Measurements from ENCODE around the gene ASB6. TPM values are rescaled to one million over a fixed set of nuclear protein-coding genes. Genes with fewer than 3 reads are reported as not detected.
A peak's percentile ranks its signal among the peaks of the same experiment; 100 is the strongest.

ASB6 gene, protein sequence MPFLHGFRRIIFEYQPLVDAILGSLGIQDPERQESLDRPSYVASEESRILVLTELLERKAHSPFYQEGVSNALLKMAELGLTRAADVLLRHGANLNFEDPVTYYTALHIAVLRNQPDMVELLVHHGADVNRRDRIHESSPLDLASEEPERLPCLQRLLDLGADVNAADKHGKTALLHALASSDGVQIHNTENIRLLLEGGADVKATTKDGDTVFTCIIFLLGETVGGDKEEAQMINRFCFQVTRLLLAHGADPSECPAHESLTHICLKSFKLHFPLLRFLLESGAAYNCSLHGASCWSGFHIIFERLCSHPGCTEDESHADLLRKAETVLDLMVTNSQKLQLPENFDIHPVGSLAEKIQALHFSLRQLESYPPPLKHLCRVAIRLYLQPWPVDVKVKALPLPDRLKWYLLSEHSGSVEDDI
- total RNA-seq (2014; rRNA removed; shearing (Covaris generic)): 37.2 and 49.7 TPM in 2 replicates

DNA sequence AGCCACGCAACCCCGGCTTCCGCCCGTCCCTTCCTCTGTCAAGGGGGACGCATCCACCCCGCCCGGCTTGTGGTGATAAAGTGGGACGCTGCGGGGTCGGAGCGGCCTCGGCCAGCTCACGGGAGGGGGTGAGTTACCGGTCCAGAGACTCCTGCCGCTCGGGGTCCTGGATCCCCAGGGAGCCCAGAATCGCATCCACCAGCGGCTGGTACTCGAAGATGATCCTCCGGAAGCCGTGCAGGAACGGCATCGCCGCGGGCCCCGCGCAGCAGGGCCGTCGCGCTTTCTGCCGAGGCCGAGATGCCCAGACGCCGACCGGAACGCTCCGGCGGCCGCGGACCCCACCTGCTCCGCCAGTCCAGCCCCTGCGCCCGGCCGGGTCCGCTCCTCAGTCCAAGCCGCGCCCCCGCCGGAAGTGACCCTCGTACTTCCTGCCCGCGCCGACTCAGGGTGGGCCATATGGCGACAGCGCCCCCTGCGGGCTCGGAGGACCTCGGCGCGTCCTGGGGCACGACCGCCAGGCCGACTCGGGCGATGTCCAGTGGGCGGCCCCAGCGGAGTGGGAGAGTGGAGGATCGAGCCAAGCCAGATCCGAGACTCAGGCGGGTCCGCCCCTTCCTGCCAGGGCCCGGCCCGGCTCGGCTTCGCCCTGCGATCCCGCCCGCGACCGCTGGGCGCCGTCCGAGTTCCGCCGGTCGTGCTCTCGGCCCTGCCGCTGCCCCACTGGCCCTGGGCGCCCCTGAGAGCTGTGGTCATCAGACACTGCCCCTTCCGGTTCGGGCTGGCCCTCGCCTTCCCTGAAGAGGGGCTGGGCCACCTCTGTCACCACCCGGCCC lies at the start of gene ASB6:
Gene ASB6 (minus strand): TSS at position 402 of the 836 bp plus-strand sequence. CDS start 152 bp downstream, at position 250.
- DNase-seq (ENCODE audit: low spot score): peak; percentile 90
- in situ Hi-C loops (cut with HindIII; ENCODE audit: low sequenced_read_pairs): no loop called here

DNA sequence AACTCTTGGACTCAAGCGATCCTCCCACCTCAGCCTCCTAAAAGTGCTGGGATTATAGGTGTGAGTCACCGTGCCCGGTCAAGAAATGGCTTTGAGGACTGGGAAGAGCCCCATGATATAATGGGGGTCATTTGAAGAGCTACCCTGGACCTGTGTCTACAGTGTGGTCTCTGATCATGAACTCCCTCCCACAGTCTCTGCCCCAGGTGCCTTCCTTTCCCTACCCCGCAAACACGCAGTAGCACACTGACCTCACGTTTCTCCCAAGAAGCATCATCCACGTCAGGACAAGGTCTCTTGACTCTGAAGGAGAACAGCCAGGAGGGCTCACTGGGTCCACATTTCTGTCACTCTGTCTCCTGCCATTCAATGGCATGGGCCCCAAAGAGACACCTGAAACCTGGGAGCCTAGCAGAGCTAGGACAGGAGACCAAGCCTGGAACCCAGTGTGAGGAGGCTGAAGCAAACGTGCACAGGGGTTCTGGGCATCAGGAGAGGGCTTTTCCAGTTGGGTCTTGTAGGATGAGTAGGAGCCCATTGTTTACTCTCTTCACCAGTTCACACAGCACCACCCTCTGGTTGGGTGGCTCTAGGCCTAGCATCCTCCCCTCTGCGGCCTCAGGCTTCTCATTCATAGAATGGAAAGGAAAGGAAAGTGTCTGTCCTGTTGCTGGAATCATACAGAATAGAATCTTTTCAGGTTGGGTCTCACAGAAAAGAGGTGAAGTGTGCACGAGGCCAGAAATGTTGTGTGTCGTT lies 46.5 kb upstream of the ASB6 start:
- no peak for DNase-seq (ENCODE audit: low spot score)
- in situ Hi-C loops (cut with HindIII; ENCODE audit: low sequenced_read_pairs): no loop called here

DNA sequence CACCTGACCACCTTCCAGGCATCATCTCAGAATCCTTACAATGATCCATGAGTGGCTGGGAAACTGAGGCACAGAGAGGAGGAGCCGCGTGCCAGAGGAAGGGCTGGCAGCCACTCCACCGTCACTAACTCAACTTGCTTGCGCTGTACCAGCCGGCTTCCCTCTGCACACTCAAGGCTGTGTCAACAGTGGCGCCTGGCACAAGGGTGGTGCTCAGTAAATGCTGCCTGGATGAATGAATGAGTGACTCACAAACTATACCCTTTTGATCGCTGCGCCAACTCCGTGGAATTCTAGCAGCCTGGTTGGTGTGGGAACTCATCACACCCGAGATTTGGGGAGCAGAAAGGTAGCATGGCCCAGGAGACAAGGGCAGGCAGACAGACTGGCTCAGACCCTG lies 45.4 kb upstream of the ASB6 start:
- DNase-seq (ENCODE audit: low spot score): no peak
- in situ Hi-C loops (cut with HindIII; ENCODE audit: low sequenced_read_pairs): no loop called here

DNA sequence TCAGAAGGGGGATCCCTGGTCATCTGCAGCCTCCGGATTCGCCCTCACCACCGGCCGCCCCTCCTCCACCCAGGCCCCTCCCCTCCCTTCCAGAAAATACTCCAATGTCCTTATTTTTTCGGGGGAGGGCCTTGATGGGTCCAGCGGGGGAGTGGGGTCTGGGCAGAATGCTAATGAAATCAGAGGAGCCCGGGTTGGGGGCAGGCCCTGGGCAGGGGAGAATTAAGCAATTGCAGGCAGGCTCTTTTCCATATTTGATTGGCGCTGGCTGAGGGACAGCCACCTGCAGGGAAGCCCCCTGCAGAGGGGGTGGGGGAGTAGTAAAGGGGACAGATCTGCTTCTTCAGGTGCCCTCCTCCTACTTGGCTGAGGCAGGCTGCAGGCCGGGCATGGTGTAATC lies 44.8 kb upstream of the ASB6 start:
- DNase-seq (ENCODE audit: low spot score): no peak
- in situ Hi-C loops (cut with HindIII; ENCODE audit: low sequenced_read_pairs): no loop called here

DNA sequence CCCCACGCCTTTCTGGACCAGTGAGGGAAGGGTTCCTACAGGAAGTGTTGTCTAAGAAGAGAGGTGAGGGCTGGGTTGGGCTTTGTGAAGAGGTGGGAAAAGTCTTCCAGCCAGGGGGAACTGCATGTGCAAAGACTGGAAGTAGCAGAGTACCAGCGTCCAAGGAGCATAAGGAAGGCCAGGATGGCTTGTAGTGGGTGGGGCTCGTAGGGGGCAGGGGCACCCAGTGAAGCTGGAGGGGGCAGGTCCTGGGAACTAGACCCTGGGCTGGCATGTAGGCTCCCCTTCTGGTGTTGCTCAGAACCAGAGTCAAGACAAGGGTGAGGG lies 43.9 kb upstream of the ASB6 start:
- DNase-seq (ENCODE audit: low spot score): no peak
- in situ Hi-C loops (cut with HindIII; ENCODE audit: low sequenced_read_pairs): no loop called here

DNA sequence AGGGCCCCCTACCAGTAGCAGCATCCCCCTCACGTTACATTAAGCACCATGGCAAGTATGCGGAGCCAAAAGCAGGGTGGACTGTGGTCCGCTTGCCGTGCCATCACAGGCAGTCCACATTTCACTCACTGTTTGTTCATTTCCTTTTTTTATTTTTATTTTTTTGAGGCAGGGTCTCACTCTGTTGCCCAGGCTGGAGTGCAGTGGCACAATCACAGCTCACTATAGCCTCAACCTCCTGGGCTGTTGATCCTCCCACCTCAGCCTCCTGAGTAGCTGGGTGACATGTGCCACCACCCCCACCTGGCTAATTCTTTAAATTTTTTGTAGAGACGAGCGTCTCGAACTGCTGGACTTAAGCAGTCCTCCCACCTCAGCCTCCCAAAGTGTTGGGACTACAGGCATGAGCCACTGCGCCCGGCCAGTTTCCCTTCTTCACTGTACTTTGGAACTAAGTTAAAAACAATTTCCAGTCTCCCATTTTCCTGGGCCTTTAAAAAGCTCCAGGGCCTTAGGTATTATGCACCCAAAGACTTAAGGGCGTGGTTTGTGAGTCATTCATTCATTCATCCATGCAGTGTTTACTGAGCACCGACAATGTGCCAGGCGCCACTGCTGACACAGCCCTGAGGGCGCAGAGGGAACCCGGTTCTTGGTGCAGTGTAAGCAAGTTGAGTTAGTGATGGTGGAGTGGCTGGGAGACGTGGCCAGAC lies 43.4 kb upstream of the ASB6 start:
- no peak for DNase-seq (ENCODE audit: low spot score)
- in situ Hi-C loops (cut with HindIII; ENCODE audit: low sequenced_read_pairs): no loop called here

DNA sequence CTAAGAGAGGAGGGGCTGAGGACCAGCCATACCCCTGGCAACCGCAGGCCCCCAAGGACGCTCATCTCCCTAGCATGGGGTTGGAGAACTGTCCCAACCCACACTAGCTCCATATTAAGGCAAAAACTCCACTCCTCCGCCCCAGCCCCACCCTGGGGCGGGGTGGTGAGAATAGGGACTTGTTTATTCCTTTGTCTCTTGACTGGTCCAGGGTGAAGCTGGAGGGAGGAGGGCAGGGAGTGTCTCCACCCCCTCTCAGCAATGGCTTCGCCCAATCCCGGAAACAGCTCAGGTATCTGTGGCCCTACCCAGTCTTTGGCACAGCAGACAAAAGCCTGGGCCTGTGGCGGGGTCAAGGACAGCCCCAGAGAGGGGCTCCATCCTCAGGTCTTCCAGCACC lies 40.4 kb upstream of the ASB6 start:
- DNase-seq (ENCODE audit: low spot score): no peak
- in situ Hi-C loops (cut with HindIII; ENCODE audit: low sequenced_read_pairs): no loop called here

DNA sequence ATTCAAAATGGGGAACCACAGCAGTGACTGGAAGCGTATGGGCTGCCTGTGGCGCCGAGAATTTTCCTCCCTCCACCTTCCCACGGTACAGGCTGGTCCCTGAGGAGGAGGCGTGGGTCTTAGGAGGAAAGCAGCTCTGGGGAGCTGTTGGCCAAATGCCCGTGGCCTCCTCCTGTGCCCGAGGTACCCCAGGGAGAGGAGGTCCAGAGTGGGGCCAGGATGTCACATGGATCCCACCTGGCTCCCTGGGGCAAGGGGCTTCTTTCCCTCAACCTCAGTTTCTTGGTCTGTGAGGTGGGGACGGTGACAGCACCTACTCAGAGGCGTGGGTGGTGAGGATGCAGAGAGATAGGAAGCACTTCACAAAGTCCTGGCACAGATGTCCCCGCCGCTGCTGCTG lies 40.0 kb upstream of the ASB6 start:
- DNase-seq (ENCODE audit: low spot score): no peak
- in situ Hi-C loops (cut with HindIII; ENCODE audit: low sequenced_read_pairs): no loop called here

DNA sequence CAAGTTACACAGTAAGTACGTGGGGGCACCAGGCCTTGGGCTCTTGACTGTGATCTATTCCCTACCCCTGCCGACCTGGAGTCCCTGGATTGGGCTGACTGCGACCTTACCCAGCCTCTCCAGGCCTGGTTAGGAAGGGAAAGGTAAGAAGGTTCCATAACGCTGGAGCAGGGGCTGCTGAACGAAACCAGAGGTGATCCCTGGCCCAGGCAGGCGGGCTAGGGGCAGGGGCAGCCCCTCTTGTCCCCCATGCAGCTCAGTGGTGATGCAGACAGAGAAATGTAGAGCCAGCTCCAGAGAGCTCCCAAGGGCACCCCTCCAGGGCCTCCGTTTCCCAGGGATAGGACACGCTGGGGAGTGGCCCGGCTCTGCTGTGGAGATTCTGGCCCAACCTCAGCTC lies 37.6 kb upstream of the ASB6 start:
- in situ Hi-C loops (cut with HindIII; ENCODE audit: low sequenced_read_pairs): no loop called here
- no peak for DNase-seq (ENCODE audit: low spot score)

DNA sequence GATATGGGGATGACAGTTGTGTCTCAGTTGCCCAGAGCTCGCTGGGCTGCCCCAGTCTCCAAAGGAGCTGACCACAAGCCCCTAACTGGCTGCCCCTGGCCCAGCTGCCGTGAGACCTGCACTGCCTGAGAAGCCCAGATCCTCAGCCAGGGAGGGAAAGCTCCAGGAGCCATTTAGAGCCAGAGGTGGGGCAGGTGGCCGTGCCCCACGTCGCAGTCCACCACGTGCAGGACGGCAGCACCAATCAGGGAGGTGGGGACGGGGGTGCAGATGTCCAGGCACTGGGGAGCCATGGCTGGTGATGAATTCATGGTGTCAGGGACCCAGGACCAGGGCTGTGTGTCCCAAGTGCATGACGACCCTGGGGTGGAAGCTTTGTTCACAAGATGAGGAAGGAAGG lies 36.9 kb upstream of the ASB6 start:
- in situ Hi-C loops (cut with HindIII; ENCODE audit: low sequenced_read_pairs): no loop called here
- no peak for DNase-seq (ENCODE audit: low spot score)

DNA sequence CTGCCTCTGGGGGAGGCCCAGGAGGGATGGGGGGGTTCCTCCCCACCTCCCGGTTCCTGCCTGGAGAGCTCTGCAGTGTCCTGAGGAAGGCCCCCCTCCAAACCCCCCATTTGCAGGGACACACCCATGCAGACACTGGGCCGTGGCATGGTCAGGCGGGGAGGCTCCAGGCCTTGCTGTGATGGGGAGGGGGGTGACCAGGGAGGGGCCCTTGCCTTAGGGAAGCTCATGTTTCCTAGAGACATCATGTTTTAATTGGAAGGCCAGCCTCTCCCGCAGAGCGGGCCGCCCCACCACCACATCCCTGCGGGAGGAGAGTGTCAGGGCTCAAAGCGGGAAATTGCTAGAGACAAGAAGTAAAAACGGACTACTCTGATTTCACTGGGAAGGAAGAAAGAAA lies 35.5 kb upstream of the ASB6 start:
- in situ Hi-C loops (cut with HindIII; ENCODE audit: low sequenced_read_pairs): no loop called here
- no peak for DNase-seq (ENCODE audit: low spot score)

DNA sequence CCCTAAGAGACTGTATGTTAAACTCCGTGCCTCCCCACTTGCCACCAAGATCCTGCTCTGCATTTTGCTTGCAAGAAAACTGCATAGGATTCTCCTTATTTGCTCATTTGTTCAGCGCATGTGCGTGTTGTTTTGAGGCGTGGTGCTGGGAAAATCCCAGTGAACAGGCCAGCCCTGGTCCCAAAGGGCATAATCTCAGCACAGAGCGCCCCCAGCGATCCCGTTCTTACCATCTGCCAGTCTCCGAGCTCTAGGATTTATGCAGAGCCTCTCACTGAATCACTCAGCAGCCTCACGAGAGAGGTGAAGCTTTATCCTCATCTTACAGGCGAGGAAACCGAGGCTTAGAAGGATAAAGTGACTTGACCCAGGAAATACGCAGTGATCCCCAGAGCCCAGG lies 35.0 kb upstream of the ASB6 start:
- no peak for DNase-seq (ENCODE audit: low spot score)
- in situ Hi-C loops (cut with HindIII; ENCODE audit: low sequenced_read_pairs): no loop called here

DNA sequence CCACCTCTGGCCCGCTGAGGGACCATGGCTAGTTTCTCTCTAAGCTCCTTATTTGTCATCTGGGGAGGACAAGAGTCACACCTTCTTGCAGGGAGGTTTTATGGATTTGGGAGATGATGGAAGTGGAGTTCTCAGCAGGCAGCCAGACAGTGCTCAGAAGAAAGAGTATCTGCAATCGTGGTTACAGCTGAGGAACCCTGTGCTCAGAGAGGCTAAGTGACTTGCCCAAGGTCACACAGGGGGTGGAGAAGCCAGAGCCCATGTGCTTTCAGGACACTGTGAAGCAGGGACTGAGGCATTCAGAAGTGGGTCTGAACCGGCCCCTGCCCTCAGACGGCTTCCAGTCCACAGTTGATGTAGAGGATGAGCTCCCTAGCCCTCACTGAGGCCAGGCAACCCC lies 34.3 kb upstream of the ASB6 start:
- in situ Hi-C loops (cut with HindIII; ENCODE audit: low sequenced_read_pairs): no loop called here
- DNase-seq (ENCODE audit: low spot score): no peak

DNA sequence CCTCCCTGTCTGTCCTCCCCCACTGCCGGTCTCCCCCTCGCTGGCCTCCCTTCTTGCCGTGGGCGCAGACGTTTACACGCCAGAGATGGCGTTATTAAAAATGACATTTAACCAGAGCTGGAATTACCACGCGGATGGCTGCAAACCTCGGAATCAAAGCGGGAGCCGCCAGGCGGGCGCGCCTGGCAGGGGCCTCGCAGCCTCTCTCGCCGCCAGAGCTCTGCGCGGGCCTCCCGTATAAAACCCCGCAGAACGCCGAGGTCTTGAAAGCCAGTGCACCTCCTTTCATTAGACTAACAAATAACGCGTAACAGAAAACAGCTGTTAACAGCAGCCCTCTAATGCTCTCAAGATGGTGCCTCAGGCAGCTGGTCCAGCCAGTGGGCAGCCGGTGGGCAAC lies 33.7 kb upstream of the ASB6 start:
- DNase-seq (ENCODE audit: low spot score): no peak
- in situ Hi-C loops (cut with HindIII; ENCODE audit: low sequenced_read_pairs): no loop called here

DNA sequence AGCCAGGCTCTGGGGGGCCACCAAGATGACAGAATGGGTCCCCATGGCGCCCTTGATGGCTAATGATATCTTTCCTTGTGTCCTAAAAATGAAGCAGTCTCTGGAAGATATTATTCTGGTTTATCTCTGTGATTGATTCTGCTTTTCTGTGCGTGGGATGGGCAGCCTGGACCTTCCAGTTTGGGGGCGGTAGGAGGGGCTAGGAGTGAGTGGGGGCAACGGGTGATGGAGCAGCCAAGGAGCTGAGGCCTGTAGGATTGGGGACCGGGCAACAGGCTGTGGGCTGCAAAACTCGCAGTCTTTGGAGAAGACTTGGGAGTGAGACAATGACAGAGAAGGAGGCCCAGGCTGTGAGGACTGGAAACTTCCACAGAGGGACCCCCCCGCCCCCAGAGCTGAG lies 32.3 kb upstream of the ASB6 start:
- in situ Hi-C loops (cut with HindIII; ENCODE audit: low sequenced_read_pairs): no loop called here
- DNase-seq (ENCODE audit: low spot score): no peak

DNA sequence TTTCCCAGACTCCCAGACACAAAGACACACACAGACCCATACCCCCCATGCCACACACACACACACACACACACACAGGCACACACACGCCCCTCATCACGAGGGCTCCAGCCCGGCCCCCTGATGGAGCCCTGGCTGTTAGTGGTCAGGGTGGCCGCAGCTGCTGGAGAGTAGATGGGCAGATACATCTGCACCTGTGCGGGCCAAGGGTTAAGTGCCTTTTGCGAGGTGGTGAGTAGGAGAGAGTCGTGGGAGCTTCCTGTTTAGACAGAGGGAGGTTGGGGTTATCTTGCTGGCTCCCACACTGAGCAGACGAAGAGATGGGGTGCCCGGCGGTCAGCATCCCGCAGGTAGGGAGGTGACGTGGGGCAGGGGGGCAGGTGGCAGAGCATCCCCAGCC lies 31.7 kb upstream of the ASB6 start:
- in situ Hi-C loops (cut with HindIII; ENCODE audit: low sequenced_read_pairs): no loop called here
- no peak for DNase-seq (ENCODE audit: low spot score)

DNA sequence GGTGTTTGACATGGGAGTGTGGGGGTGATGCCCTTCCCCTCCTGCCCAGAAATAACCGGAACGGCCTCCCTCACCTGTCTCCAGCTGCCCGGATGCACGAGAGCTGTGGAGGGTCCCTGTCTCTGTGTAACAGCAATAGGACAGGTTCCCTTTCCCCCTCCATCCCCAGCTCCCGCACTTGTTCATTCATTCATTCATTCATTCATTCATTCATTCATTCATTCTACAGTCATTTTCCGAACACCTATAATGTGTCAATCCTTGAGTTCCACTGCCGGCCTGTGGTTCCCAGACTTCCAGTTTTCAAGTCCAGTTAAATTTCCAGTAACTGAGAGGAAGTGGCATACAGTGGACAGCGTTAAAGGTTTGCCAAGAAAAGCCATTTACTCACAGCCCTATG lies 30.8 kb upstream of the ASB6 start:
- in situ Hi-C loops (cut with HindIII; ENCODE audit: low sequenced_read_pairs): no loop called here
- DNase-seq (ENCODE audit: low spot score): no peak

DNA sequence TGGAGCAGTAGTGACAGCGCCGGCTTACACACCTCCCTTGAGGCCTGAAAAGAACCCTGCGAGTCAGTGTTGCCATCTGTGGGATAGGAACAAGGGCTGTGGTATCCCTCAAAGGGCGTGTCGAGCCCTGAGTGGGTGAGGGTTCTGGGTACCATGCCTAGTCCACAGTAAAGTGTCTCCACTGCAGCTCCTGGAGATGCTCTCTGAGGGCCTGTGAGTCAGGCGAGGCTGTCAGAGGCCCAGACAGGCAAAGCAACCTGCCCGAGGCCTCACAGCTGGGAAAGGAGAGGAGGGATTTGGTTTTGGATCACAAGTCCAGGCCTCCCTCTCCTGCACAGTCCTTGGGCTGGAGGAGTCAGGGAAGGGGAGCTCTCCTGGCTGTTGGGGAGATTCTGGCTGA lies 29.6 kb upstream of the ASB6 start:
- DNase-seq (ENCODE audit: low spot score): no peak
- in situ Hi-C loops (cut with HindIII; ENCODE audit: low sequenced_read_pairs): no loop called here

DNA sequence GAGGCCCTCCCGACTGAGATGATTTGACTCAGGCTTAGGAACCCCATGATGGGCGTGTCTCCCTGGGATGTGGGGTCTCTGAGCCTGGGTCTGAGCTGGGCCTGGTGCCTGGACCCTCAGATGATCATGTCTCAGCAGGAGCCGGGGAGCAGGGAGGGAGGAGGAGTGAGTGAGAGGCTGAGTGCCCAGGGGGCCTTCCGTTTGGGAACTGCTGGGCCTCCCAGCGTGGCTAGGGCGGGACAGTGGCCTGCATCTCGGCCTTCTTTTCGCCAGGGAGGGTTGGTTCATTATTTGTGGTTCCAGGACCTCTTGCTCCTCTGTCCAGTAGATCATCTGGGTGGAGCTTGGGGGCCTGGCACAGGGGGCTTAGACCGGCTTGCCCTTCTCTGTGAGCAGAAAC lies 29.1 kb upstream of the ASB6 start:
- in situ Hi-C loops (cut with HindIII; ENCODE audit: low sequenced_read_pairs): no loop called here
- no peak for DNase-seq (ENCODE audit: low spot score)

Measured in G401 (cell line).